KG1 (cell line): ENCODE results near the gene SZT2.
A peak's percentile ranks its signal among the peaks of the same experiment; 100 is the strongest.
"Not testable (repeated sequence)": the region's sequence is repeated elsewhere in the genome, so short reads cannot be mapped to it uniquely, and the experiment has no call there.

ENCODE experiments used
- DNase-seq: peaks from one replicate; lab custom pipeline; 2025; lab: John Stamatoyannopoulos, UW

Gene SZT2

GRCh38 chr1:43388613-43389012 is 1.1 kb upstream of the SZT2 start:
- no peak for DNase-seq

GRCh38 chr1:43392702-43393101 is 3.0 kb downstream of the SZT2 start:
- no peak for DNase-seq

- no peak for DNase-seq
Measured at GRCh38 chr1:43395523-43395922, 5.8 kb downstream of the SZT2 start.

- no peak for DNase-seq
Measured at GRCh38 chr1:43396059-43396458, 6.4 kb downstream of the SZT2 start.

GRCh38 chr1:43398227-43398626 is 8.5 kb downstream of the SZT2 start:
- no peak for DNase-seq

- DNase-seq, result not testable (repeated sequence)
Measured at GRCh38 chr1:43400441-43400840, 10.7 kb downstream of the SZT2 start.

GRCh38 chr1:43402089-43402865 is 12.6 kb downstream of the SZT2 start:
- DNase-seq, result no peak

- no peak for DNase-seq
Measured at GRCh38 chr1:43404353-43404752, 14.7 kb downstream of the SZT2 start.

- no peak for DNase-seq
Measured at GRCh38 chr1:43405219-43405875, 15.6 kb downstream of the SZT2 start.

- no peak for DNase-seq
Measured at GRCh38 chr1:43405876-43406234, 16.2 kb downstream of the SZT2 start.

- DNase-seq, result no peak
Measured at GRCh38 chr1:43410571-43410970, 20.9 kb downstream of the SZT2 start.

- DNase-seq, result not testable (repeated sequence)
Measured at GRCh38 chr1:43413426-43413825, 23.7 kb downstream of the SZT2 start.

GRCh38 chr1:43414634-43415223 is 25.0 kb downstream of the SZT2 start:
- DNase-seq, result peak; percentile 6

- DNase-seq, result no peak
Measured at GRCh38 chr1:43415901-43416300, 26.2 kb downstream of the SZT2 start.

GRCh38 chr1:43418858-43419257 is 29.2 kb downstream of the SZT2 start:
- DNase-seq, result no peak

GRCh38 chr1:43419627-43420425 is 30.1 kb downstream of the SZT2 start:
- no peak for DNase-seq

GRCh38 chr1:43420874-43421273 is 31.2 kb downstream of the SZT2 start:
- no peak for DNase-seq

GRCh38 chr1:43421396-43421795 is 31.7 kb downstream of the SZT2 start:
- no peak for DNase-seq

GRCh38 chr1:43421976-43422750 is 32.5 kb downstream of the SZT2 start:
- no peak for DNase-seq

GRCh38 chr1:43422995-43423671 is 33.4 kb downstream of the SZT2 start:
- DNase-seq, result no peak
